Measurements from ENCODE around the gene AGPAT4. TPM values are rescaled to one million over a fixed set of nuclear protein-coding genes. Genes with fewer than 3 reads are reported as not detected.

The AGPAT4 gene
- total and polyA plus RNA-seq, 2 of the 13 experiments (the other 11 are each of a cell fraction or from before 2014, with no cell fraction given) = 0.07 to 0.13 TPM

DNA sequence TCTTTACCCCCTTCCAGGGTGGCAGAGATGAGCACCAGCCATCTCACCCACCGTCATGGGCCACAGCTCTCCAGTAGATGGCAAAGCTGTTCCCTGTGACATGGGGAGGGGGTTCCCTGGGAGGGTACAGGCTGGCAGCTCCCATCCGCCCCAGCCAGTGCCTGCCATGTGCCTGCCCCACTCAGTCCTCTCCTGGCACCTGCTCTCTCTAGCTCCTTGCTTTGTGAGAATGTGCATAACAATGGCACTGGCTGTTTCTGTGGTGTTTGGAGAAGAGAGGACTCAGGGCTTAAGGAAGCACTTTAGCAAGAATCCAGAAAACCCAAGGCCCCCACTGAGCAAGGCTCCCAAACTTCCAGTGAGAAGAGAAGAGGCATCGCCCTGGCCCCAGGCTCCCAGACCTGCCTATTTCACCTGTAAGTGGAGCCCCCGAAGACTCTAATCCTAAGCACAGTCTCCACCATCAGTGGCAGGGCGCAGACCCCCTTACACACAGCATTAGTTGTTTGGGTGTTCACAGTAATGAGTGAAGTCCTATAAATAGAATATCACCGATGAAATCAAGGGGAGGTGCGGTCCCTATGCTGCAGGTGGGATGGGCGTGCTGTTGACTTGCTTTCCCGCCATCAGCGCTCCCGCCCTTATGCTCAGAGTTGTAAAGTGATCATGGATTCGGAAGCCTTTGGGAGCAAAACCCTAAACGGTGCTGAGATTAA is 110.2 kb downstream of the AGPAT4 start:
- no peak overlapping the region for H3K27ac ChIP-seq (ENCODE audit: extremely low read length, insufficient read depth, low read length)
- no peaks in the 10 kb centered on the region for H3K36me3 ChIP-seq (replicated peaks in 1 of 2; ENCODE audit: control insufficient read depth in 1 of 2, insufficient read depth in 2 of 2, low read length in 2 of 2)
- no peak for FAIRE-seq
- intact Hi-C loops (cut with micrococcal nuclease; ENCODE audit: unreplicated experiment) (no loop called here), in situ Hi-C loops (cut with HindIII; ENCODE audit: extremely low pct_ligation_motif_present, low pct_unique_long_range_greater_than_20kb) (no loop called here)
- H3K79me2 ChIP-seq (ENCODE audit: insufficient read depth, low read length) = no peaks in the 10 kb centered on the region
- H3K9ac ChIP-seq (ENCODE audit: insufficient read depth, low read depth, low read length) = no peak overlapping the region
- DNase-seq (ENCODE audit: low spot score) = no peak
- H3K4me1 ChIP-seq (ENCODE audit: insufficient read depth, low read length) = no peaks in the 10 kb centered on the region
- no peak for ATAC-seq
- no peak overlapping the region for H3K4me2 ChIP-seq (ENCODE audit: low read depth, low read length)
- POLR2A ChIA-PET = no interaction called here
- H3K9me3 ChIP-seq (ENCODE audit: low read length) = no peaks in the 10 kb centered on the region
- no peak for TF ChIP-seq KMT2A (CRISPR knock-in tag; IDR thresholded peaks at IDR 0.05)
- TF ChIP-seq, protein P1, sequence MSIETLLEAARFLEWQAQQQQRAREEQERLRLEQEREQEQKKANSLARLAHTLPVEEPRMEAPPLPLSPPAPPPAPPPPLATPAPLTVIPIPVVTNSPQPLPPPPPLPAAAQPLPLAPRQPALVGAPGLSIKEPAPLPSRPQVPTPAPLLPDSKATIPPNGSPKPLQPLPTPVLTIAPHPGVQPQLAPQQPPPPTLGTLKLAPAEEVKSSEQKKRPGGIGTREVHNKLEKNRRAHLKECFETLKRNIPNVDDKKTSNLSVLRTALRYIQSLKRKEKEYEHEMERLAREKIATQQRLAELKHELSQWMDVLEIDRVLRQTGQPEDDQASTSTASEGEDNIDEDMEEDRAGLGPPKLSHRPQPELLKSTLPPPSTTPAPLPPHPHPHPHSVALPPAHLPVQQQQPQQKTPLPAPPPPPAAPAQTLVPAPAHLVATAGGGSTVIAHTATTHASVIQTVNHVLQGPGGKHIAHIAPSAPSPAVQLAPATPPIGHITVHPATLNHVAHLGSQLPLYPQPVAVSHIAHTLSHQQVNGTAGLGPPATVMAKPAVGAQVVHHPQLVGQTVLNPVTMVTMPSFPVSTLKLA (IDR thresholded peaks at IDR 0.05) = peak; percentile 67
- peaks cover 0 to 29% of the 10 kb centered on the region in 2 experiments; a peak in 3 of 5 replicates for H3K27me3 ChIP-seq (ENCODE audit: control insufficient read depth in 1 of 2, insufficient read depth in 2 of 2, low read length in 2 of 2)
- WGBS (ENCODE audit: low lambda C conversion rate) = 45% methylated on average over 13 of the region's 13 CpGs
- no TSS peak for BruUV-seq (replicated peaks)
- CTCF ChIA-PET (ENCODE audit: low intra/inter-chr PET ratio, low total read pairs) = no interaction called here
- H3K4me3 ChIP-seq (replicated peaks in 1 of 3; ENCODE audit: insufficient read depth in 1 of 3, low read depth in 2 of 3, low read length in 3 of 3) = no peak overlapping the region
- H4K20me1 ChIP-seq (ENCODE audit: insufficient read depth, low read length) = no peaks in the 10 kb centered on the region
- H2AFZ ChIP-seq (ENCODE audit: low read length) = no peak overlapping the region

DNA sequence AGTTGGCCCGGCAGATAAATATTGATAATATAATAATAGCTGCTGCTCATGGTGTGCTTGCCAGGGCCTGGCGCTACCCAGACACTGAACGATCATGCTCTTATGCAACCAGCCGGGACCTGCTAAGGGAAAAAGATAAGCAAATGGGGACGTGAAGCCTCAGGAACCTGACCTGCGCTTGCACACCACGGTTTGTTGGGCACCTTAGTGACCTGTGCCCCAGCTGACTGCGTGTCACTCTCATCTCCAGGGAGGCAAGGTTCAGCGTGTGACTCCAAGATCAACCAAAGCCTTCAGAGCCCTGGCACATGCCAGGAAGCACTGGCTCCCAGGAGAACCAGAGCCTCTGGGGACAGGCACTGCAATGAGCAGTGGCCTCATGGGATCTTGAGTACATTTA is 111.1 kb downstream of the AGPAT4 start:
- FAIRE-seq (no peak), ATAC-seq (no peak)
- peaks cover 0 to 22% of the 10 kb centered on the region in 2 experiments; a peak in 3 of 5 replicates for H3K27me3 ChIP-seq (ENCODE audit: control insufficient read depth in 1 of 2, insufficient read depth in 2 of 2, low read length in 2 of 2)
- TF ChIP-seq ZNF629 (CRISPR knock-in tag; conservative IDR thresholded peaks at IDR 0.05) (no peak), ZNF260 (CRISPR knock-in tag; IDR thresholded peaks at IDR 0.05; ENCODE audit: borderline replicate concordance, low read depth) (no peak), ZNF382 (CRISPR knock-in tag; IDR thresholded peaks at IDR 0.05; ENCODE audit: borderline replicate concordance) (no peak), BRCA1 (CRISPR knock-in tag; IDR thresholded peaks at IDR 0.05) (no peak), MTA3 (CRISPR knock-in tag; IDR thresholded peaks at IDR 0.05) (no peak), ZSCAN31 (CRISPR knock-in tag; IDR thresholded peaks at IDR 0.05; ENCODE audit: low read depth) (no peak), SALL1 (CRISPR knock-in tag; IDR thresholded peaks at IDR 0.05) (no peak), ZNF558 (CRISPR knock-in tag; IDR thresholded peaks at IDR 0.05; ENCODE audit: borderline replicate concordance) (no peak), NFKBIZ (CRISPR knock-in tag; IDR thresholded peaks at IDR 0.05) (no peak)
- TF ChIP-seq, protein P2, sequence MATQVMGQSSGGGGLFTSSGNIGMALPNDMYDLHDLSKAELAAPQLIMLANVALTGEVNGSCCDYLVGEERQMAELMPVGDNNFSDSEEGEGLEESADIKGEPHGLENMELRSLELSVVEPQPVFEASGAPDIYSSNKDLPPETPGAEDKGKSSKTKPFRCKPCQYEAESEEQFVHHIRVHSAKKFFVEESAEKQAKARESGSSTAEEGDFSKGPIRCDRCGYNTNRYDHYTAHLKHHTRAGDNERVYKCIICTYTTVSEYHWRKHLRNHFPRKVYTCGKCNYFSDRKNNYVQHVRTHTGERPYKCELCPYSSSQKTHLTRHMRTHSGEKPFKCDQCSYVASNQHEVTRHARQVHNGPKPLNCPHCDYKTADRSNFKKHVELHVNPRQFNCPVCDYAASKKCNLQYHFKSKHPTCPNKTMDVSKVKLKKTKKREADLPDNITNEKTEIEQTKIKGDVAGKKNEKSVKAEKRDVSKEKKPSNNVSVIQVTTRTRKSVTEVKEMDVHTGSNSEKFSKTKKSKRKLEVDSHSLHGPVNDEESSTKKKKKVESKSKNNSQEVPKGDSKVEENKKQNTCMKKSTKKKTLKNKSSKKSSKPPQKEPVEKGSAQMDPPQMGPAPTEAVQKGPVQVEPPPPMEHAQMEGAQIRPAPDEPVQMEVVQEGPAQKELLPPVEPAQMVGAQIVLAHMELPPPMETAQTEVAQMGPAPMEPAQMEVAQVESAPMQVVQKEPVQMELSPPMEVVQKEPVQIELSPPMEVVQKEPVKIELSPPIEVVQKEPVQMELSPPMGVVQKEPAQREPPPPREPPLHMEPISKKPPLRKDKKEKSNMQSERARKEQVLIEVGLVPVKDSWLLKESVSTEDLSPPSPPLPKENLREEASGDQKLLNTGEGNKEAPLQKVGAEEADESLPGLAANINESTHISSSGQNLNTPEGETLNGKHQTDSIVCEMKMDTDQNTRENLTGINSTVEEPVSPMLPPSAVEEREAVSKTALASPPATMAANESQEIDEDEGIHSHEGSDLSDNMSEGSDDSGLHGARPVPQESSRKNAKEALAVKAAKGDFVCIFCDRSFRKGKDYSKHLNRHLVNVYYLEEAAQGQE (IDR thresholded peaks at IDR 0.05; ENCODE audit: borderline replicate concordance in 1 of 2, low read depth in 1 of 2, low read length in 2 of 2) = no peak
- TF ChIP-seq, protein P3, sequence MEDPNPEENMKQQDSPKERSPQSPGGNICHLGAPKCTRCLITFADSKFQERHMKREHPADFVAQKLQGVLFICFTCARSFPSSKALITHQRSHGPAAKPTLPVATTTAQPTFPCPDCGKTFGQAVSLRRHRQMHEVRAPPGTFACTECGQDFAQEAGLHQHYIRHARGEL (CRISPR knock-in tag; IDR thresholded peaks at IDR 0.05) = no peak

More for the DNA sequence above, 111.1 kb downstream of the AGPAT4 start:
- ChIA-PET POLR2A (no interaction called here), CTCF (ENCODE audit: low intra/inter-chr PET ratio, low total read pairs) (no interaction called here)
- H2AFZ ChIP-seq (ENCODE audit: low read length) = no peak overlapping the region
- in situ Hi-C loops (cut with HindIII; ENCODE audit: extremely low pct_ligation_motif_present, low pct_unique_long_range_greater_than_20kb) (no loop called here), intact Hi-C loops (cut with micrococcal nuclease; ENCODE audit: unreplicated experiment) (no loop called here)
- no peaks in the 10 kb centered on the region for H3K4me1 ChIP-seq (ENCODE audit: insufficient read depth, low read length)
- no peaks in the 10 kb centered on the region for H3K36me3 ChIP-seq (replicated peaks in 1 of 2; ENCODE audit: control insufficient read depth in 1 of 2, insufficient read depth in 2 of 2, low read length in 2 of 2)
- WGBS (ENCODE audit: low lambda C conversion rate) = 17% methylated on average over 9 of the region's 9 CpGs
- no peak for DNase-seq (ENCODE audit: low spot score)
- no peak overlapping the region for H3K27ac ChIP-seq (ENCODE audit: extremely low read length, insufficient read depth, low read length)
- no peak overlapping the region for H3K4me2 ChIP-seq (ENCODE audit: low read depth, low read length)
- H3K9ac ChIP-seq (ENCODE audit: insufficient read depth, low read depth, low read length) = no peak overlapping the region
- no peaks in the 10 kb centered on the region for H3K79me2 ChIP-seq (ENCODE audit: insufficient read depth, low read length)
- H4K20me1 ChIP-seq (ENCODE audit: insufficient read depth, low read length) = no peaks in the 10 kb centered on the region
- no peak overlapping the region for H3K4me3 ChIP-seq (replicated peaks in 1 of 3; ENCODE audit: insufficient read depth in 1 of 3, low read depth in 2 of 3, low read length in 3 of 3)
- no peaks in the 10 kb centered on the region for H3K9me3 ChIP-seq (ENCODE audit: low read length)
- BruUV-seq (replicated peaks) = no TSS peak

Data from HepG2 (cell line).